Calu3 (cell line): ENCODE data around the gene RAG2. TPM values are rescaled to one million over a fixed set of nuclear protein-coding genes. Genes with fewer than 3 reads are reported as not detected.

Experiments used
- BruUV-seq: library from RNA; stranded (reverse); fragments of 400-500 nt; replicated peaks from 2 replicates; lab custom pipeline; 2021; lab: Mats Ljungman, UMichigan
- CTCF ChIA-PET: fragments of 300-600 bp; sonication (Branson Sonifier 250); formaldehyde crosslinking; loops from one replicate; lab custom pipeline; 2022; ENCODE audit warnings: antibody characterized with exemption; lab: Charles Lee
- DNase-seq: peaks from one replicate; pipeline ENCODE4 v3.0.0; 2022
- H3K27ac Mint-ChIP-seq: one replicate; pipeline ENCODE4 v1.8.0; 2022; ENCODE audit warnings: mixed read lengths; ENCODE audit not compliant: unreplicated experiment
- H3K27me3 Mint-ChIP-seq: one replicate; pipeline ENCODE4 v1.8.0; 2022; ENCODE audit warnings: mixed read lengths; ENCODE audit not compliant: unreplicated experiment
- H3K36me3 Mint-ChIP-seq: one replicate; pipeline ENCODE4 v1.8.0; 2022; ENCODE audit warnings: mild to moderate bottlenecking, moderate library complexity, mixed read lengths; ENCODE audit not compliant: insufficient read depth, unreplicated experiment
- H3K4me1 Mint-ChIP-seq: one replicate; pipeline ENCODE4 v1.8.0; 2022; ENCODE audit warnings: mild to moderate bottlenecking, low read depth, mixed read lengths; ENCODE audit not compliant: unreplicated experiment
- H3K4me3 Mint-ChIP-seq: one replicate; pipeline ENCODE4 v1.8.0; 2022; ENCODE audit warnings: mild to moderate bottlenecking, low read depth, moderate library complexity, mixed read lengths; ENCODE audit not compliant: unreplicated experiment
- H3K9me3 Mint-ChIP-seq: one replicate; pipeline ENCODE4 v1.8.0; 2022; ENCODE audit warnings: low read depth, mixed read lengths; ENCODE audit not compliant: unreplicated experiment
- CTCF ChIP-seq: fragments of 200-600 bp; IDR thresholded peaks from one replicate; pipeline ENCODE4 v1.8.0; 2022; ENCODE audit warnings: antibody characterized with exemption; ENCODE audit not compliant: unreplicated experiment
- intact Hi-C: fragments of 100-400 bp; cut with micrococcal nuclease; formaldehyde crosslinking; loops from one replicate; pipeline ENCODE4 v1.10.0; 2022; ENCODE audit not compliant: unreplicated experiment
- total RNA-seq: library from RNA; stranded (reverse); gene quantifications from 2 replicates; pipeline ENCODE4 v1.2.3, GENCODE V29; 2022

Gene RAG2
- total RNA-seq, 1 experiment from 2014 or later: not detected

GRCh38 chr11:36550385-36551115, 47.5 kb downstream of the RAG2 start:
- CTCF ChIA-PET: no interaction called here
- H3K36me3 Mint-ChIP-seq: no peaks in the 10 kb centered on the region

More at GRCh38 chr11:36550385-36551115, 47.5 kb downstream of the RAG2 start:
- peaks cover 31% of the 10 kb centered on the region for H3K27me3 Mint-ChIP-seq
- H3K27ac Mint-ChIP-seq: no peak overlapping the region
- BruUV-seq: no TSS peak
- no peak for DNase-seq
- intact Hi-C loops: no loop called here
- TF ChIP-seq CTCF: no peak
- no peaks in the 10 kb centered on the region for H3K9me3 Mint-ChIP-seq
- no peak overlapping the region for H3K4me3 Mint-ChIP-seq
- H3K4me1 Mint-ChIP-seq: no peaks in the 10 kb centered on the region

Other genes with a start within 250 kb of the RAG2 start
- gene TRAF6, start 88.0 kb downstream of the RAG2 start, total RNA-seq: 13.5 and 14.8 TPM in 2 replicates
- gene RAG1, start 30.2 kb downstream of the RAG2 start, total RNA-seq: 0.56 and 0.90 TPM in 2 replicates
- 15.5 and 17.1 TPM in 2 replicates for gene IFTAP, start 3.7 kb downstream of the RAG2 start, total RNA-seq